HT-29 (cell line): ENCODE data around the gene CYP11A1. TPM values are rescaled to one million over a fixed set of nuclear protein-coding genes. Genes with fewer than 3 reads are reported as not detected.
A peak's percentile ranks its signal among the peaks of the same experiment; 100 is the strongest.
"Not testable (repeated sequence)": the region's sequence is repeated elsewhere in the genome, so short reads cannot be mapped to it uniquely, and the experiment has no call there.

Experiments
- DNase-seq: peaks from one replicate; pipeline ENCODE4 v3.0.0-alpha.2; 2015; ENCODE audit warnings: low spot score
- total RNA-seq: library from RNA; depleted of rRNA; stranded (reverse); fragments of >200 nt; shearing (Covaris generic); gene quantifications from 2 replicates; pipeline ENCODE4 v1.2.3, GENCODE V29; 2014

CYP11A1 gene
- total RNA-seq, 1 experiment from 2014 or later = not detected

GRCh38 chr15:74376226-74376625, 8.8 kb upstream of the CYP11A1 start:
- no peak for DNase-seq

GRCh38 chr15:74375303-74375693, 7.9 kb upstream of the CYP11A1 start:
- peak; percentile 92 for DNase-seq

DNA sequence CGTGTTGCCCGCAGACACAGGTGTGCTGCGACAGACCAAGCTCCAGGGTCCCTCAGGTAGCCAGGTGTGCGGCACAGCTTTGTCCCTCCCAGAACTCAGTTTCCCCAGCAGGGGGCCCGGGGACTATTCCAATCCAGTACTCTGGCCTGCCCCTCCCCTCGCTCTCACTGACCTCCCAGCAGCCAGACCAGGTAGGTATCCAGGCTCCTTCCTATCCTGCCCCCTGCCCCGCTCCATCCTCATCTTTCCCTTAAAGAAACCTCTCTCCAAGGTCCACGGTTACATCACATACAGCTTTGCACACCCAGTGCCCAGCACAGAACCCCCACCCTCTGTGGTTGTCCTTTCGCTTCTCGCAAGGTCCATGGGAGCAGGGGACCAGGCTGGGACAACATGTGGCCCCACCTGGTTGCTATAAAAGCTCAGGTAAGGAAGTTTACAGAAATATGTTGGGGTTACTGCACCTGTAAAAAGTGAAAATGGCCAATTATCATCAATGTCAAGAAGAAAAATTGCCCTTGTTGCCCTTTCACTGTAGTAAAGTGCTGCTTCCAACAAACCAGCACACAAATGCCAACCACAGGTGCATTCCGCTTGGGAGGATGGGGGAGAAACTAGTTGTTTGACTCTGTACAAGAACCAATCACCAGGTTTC, 7.3 kb upstream of the CYP11A1 start:
- DNase-seq = no peak

- peak; percentile 95 for DNase-seq
Observed at GRCh38 chr15:74373731-74374647, 6.5 kb upstream of the CYP11A1 start.

DNA sequence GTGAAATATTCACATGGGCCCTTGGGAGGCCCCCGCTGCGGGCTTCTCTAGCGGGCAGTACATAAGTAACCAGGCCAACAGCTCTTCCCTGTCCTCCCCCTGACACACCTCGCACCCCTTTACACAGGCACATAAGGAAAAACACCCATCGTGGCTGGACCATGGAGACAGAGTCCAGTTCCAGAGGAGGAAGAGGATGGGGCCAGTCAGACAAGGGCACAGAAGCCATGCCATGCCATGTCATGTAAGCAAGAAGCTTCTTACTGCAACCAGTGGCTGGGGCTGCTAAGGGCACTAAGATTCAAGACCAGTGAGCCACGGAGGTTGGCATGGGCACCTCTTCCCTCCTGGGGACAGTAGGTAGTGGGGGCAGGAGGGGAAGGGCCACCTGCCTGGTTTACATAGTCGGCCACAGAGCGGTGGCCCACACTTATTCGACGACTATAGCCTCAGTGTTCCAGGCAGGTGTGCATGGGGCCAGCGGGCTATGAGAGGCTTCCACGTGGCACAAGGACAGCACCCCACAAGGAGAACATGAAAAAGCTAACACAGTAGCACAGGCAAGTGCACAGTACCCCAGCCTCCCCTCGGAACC, 5.7 kb upstream of the CYP11A1 start:
- DNase-seq = no peak

DNA sequence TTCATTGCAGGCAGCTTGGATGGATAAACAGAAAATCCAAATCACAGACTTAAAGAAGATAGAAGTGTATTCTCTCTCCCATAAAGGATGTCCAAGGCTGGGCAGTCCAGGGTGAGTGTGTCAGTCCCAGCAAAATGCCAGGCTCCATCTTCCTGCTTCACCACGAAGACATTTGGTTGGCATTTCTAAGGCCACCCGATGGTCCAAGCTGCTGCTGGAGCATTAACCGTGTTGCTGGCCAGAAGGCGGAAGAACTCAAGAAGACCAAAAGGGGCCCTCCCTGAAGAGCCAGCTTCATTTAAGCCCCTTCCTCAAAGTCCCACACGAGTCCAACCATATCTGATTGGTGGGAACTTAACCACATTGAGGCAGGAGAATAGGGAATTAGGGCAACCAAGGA, 3.0 kb upstream of the CYP11A1 start:
- no peak for DNase-seq

GRCh38 chr15:74369756-74370155, 2.3 kb upstream of the CYP11A1 start:
- DNase-seq = no peak

DNA sequence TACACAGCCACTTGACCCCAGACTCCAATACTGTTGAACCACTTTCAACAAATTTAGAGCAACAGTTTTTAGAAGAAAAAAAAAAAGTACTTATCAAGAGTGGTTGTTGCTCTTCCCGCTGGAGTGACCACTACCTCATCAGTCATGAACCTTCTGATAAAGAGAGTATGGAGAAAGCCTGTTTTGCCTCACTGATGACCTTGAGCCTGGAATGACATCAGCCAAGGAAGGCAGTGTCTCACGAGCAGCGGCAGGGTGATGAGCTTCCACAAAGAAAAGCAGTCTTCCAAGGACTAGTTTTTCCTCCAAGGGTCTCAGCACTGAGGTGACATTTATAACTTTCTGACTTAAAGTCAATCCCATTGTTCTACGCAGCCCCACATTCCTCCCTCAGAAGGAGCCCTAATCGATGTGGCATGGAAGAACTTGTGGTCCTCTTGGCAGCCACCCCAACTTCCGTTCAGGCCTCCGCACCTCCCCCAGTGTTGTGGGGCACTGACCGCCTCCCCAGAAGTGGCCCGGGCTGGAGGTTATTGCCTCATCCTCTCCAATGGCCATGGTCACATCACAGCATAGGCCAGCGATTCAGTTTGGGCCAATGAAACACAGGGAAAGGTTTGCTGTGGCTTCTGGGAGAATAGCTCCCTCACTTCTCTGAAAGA, 1.8 kb upstream of the CYP11A1 start:
- no peak for DNase-seq

GRCh38 chr15:74368121-74368520, 675 bp upstream of the CYP11A1 start:
- no peak for DNase-seq

DNA sequence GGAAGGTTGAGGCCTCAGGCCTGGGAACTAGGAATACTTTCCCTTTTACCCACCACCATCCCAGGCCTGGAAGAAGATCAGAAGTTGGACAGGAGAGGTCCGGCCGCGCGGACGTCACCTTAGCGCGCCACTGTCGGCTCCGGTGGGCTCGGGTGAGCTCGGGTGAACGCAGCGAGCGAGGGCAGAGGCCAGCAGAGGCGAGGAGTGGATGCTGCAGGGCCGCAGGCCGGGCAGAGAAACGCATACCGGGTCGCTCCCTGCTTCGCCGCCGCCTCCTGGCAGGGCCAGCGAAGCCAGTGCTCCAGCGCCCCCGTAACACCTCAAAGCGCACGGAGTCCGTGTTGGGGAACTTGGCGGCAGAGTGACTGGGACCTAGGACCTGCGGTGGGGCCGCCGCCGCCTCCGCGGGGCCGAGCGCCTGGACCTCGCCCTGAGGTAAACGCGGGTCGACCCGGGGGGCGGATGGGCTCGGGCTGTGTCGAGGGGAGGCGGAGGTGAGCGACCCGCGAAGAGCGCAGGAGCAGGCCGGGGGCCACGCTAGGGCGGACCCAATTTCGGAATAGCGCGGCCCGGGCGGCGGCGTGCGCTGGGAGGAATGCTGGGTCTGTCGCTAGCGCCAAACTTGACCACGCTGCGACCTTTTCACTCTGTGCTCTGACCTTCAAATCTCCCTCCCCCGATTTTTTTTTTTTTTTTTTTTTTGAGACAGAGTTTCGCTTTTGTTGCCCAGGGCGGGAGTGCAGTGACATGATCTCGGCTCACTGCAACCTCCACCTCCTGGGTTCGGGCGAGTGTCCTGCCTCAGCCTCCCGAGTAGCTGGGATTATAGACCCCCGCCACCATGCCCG, 1.6 kb downstream of the CYP11A1 start:
- no peak for DNase-seq

GRCh38 chr15:74364936-74365597, 2.4 kb downstream of the CYP11A1 start:
- DNase-seq = no peak

GRCh38 chr15:74362482-74362881, 5.0 kb downstream of the CYP11A1 start:
- DNase-seq = no peak

GRCh38 chr15:74360855-74361254, 6.6 kb downstream of the CYP11A1 start:
- DNase-seq = not testable (repeated sequence)

DNA sequence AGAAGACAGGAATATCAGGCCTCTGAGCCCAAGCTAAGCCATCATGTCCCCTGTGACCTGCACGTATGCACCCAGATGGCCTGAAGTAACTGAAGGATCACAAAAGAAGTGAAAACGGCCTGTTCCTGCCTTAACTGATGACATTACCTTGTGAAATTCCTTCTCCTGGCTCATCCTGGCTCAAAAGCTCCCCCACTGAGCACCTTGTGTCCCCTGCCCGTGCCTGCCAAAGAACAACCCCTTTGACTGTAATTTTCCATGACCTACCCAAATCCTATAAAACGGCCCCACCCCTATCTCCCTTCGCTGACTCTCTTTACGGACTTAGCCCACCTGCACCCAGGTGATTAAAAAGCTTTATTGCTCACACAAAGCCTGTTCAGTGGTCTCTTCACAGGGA, 8.1 kb downstream of the CYP11A1 start:
- DNase-seq = not testable (repeated sequence)

DNA sequence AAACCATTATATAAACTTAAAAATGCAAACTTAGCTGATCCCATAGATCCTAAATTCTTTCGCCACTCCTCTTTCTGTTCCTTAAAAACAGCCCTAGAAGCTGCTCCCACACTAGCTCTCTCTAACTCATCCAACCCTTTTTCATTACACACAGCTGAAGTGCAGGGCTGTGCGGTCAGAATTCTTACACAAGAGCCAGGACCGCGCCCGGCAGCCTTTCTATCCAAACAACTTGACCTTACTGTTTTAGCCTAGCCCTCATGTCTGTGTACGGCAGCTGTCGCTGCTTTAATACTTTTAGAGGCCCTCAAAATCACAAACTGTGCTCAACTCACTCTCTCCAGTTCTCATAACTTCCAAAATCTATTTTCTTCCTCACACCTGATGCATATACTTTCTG, 9.9 kb downstream of the CYP11A1 start:
- DNase-seq = not testable (repeated sequence)

GRCh38 chr15:74356050-74356449, 11.4 kb downstream of the CYP11A1 start:
- not testable (repeated sequence) for DNase-seq

- DNase-seq = not testable (repeated sequence)
Observed at GRCh38 chr15:74353992-74354391, 13.5 kb downstream of the CYP11A1 start.

- DNase-seq = no peak
Observed at GRCh38 chr15:74352393-74352910, 15.0 kb downstream of the CYP11A1 start.

GRCh38 chr15:74351670-74352069, 15.8 kb downstream of the CYP11A1 start:
- no peak for DNase-seq
